ENCODE results near the gene PAK4.

The PAK4 gene

GRCh38 chr19:39147480-39147879 lies 21.9 kb downstream of the PAK4 start:
- H3K27me3 ChIP-seq: no peaks in the 10 kb centered on the region
- H3K36me3 ChIP-seq: peaks cover 4% of the 10 kb centered on the region; the same call in 1 of the 2 replicates
- H3K4me3 ChIP-seq (ENCODE audit: low read depth, low read length): no peak overlapping the region
- TF ChIP-seq, protein P1, sequence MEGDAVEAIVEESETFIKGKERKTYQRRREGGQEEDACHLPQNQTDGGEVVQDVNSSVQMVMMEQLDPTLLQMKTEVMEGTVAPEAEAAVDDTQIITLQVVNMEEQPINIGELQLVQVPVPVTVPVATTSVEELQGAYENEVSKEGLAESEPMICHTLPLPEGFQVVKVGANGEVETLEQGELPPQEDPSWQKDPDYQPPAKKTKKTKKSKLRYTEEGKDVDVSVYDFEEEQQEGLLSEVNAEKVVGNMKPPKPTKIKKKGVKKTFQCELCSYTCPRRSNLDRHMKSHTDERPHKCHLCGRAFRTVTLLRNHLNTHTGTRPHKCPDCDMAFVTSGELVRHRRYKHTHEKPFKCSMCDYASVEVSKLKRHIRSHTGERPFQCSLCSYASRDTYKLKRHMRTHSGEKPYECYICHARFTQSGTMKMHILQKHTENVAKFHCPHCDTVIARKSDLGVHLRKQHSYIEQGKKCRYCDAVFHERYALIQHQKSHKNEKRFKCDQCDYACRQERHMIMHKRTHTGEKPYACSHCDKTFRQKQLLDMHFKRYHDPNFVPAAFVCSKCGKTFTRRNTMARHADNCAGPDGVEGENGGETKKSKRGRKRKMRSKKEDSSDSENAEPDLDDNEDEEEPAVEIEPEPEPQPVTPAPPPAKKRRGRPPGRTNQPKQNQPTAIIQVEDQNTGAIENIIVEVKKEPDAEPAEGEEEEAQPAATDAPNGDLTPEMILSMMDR (IDR thresholded peaks at IDR 0.05; ENCODE audit: low read depth, low read length): no peak
- DNase-seq: no peak
- H3K4me1 ChIP-seq: peaks cover 3% of the 10 kb centered on the region
- H3K9me3 ChIP-seq: no peaks in the 10 kb centered on the region

- Histone ChIP-seq H3K9me3 (no peaks in the 10 kb centered on the region), H3K4me1 (peaks cover 4% of the 10 kb centered on the region), H3K4me3 (ENCODE audit: low read depth, low read length) (no peak overlapping the region), H3K36me3 (peaks cover 4% of the 10 kb centered on the region; the same call in 1 of the 2 replicates), H3K27me3 (no peaks in the 10 kb centered on the region)
- TF ChIP-seq, protein P1 (IDR thresholded peaks at IDR 0.05; ENCODE audit: low read depth, low read length): no peak
- no peak for DNase-seq
Measured at GRCh38 chr19:39148939-39149529, 23.4 kb downstream of the PAK4 start.

- Histone ChIP-seq H3K9me3 (no peaks in the 10 kb centered on the region), H3K4me1 (peaks cover 13% of the 10 kb centered on the region), H3K27me3 (no peaks in the 10 kb centered on the region), H3K36me3 (peaks cover 4% of the 10 kb centered on the region; the same call in 1 of the 2 replicates), H3K4me3 (ENCODE audit: low read depth, low read length) (no peak overlapping the region)
- no peak for DNase-seq
- TF ChIP-seq, protein P1 (IDR thresholded peaks at IDR 0.05; ENCODE audit: low read depth, low read length): no peak
Measured at GRCh38 chr19:39150235-39150634, 24.6 kb downstream of the PAK4 start.

- Histone ChIP-seq H3K9me3 (no peaks in the 10 kb centered on the region), H3K27me3 (no peaks in the 10 kb centered on the region), H3K4me1 (peaks cover 14% of the 10 kb centered on the region), H3K4me3 (ENCODE audit: low read depth, low read length) (no peak overlapping the region), H3K36me3 (peaks cover 4% of the 10 kb centered on the region; the same call in 1 of the 2 replicates)
- TF ChIP-seq, protein P1 (IDR thresholded peaks at IDR 0.05; ENCODE audit: low read depth, low read length): no peak
- no peak for DNase-seq
Measured at GRCh38 chr19:39150807-39151600, 25.4 kb downstream of the PAK4 start.

DNA sequence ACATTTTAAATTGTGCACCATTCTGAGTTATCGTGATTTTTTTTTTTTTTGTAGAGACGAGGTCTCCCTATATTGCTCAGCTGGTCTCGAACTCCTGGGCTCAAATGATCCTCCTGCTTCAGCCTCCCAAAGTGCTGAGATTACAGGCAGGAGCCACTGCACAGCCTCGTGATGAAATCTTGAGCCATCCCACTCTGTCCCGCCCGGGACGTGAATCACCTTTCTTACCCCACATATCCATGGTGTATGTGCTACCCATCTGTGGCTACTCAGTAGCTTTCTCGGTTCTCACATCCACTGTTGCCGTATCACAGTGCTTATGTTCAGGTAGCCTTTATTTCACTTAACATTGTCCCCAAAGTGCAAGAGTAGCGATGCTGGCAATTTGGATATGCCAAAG lies 26.5 kb downstream of the PAK4 start:
- no peak overlapping the region for H3K4me3 ChIP-seq (ENCODE audit: low read depth, low read length)
- no peaks in the 10 kb centered on the region for H3K9me3 ChIP-seq
- DNase-seq: no peak
- peaks cover 4% of the 10 kb centered on the region; the same call in 1 of the 2 replicates for H3K36me3 ChIP-seq
- H3K4me1 ChIP-seq: peaks cover 14% of the 10 kb centered on the region
- TF ChIP-seq, protein P1 (IDR thresholded peaks at IDR 0.05; ENCODE audit: low read depth, low read length): no peak
- no peaks in the 10 kb centered on the region for H3K27me3 ChIP-seq

Data from BE2C (cell line).